Measurements from ENCODE around the gene BOLA2B. TPM values are rescaled to one million over a fixed set of nuclear protein-coding genes. Genes with fewer than 3 reads are reported as not detected.

The BOLA2B gene
- total and polyA plus RNA-seq, 2 of the 4 experiments (the other 2 are of a cell fraction) = 121 to 301 TPM

GRCh38 chr16:30185683-30186421 is 7.6 kb downstream of the BOLA2B start:
- no peak overlapping the region for H2BK5ac ChIP-seq (ENCODE audit: low read depth, low read length, poor library complexity, severe bottlenecking)
- CTCF ChIA-PET = no interaction called here
- H4K91ac ChIP-seq (ENCODE audit: insufficient read depth, low read depth, low read length) = no peak overlapping the region
- ATAC-seq (ENCODE audit: low read depth) (no peak), DNase-seq (no peak)
- POLR2A ChIA-PET (ENCODE audit: unreplicated experiment) = no interaction called here
- no peak overlapping the region for H3K4me2 ChIP-seq (ENCODE audit: low read depth, low read length)
- H3K27me3 ChIP-seq (ENCODE audit: control insufficient read depth, insufficient read depth, low read length) = no peaks in the 10 kb centered on the region
- no peaks in the 10 kb centered on the region for H3K9me1 ChIP-seq (ENCODE audit: insufficient read depth, low read length)
- H4K20me1 ChIP-seq (ENCODE audit: insufficient read depth, low read length) = no peaks in the 10 kb centered on the region
- peaks cover 0 to 7% of the 10 kb centered on the region in 2 experiments; a peak in 2 of 4 replicates for H3K79me1 ChIP-seq (ENCODE audit: low read depth in 1 of 2, low read length in 2 of 2)
- no peak overlapping the region for H3K14ac ChIP-seq (replicated peaks; ENCODE audit: low read depth, low read length)
- no peak overlapping the region for H2AK9ac ChIP-seq (replicated peaks; ENCODE audit: low read depth, low read length, poor library complexity)
- 100% methylated on average over 1 of the region's 15 CpGs; no CpG with 5 or more reads in 1 of the 2 experiments for WGBS, 2 experiments (ENCODE audit: extremely low coverage in 2 of 2, insufficient read length in 1 of 2)
- no peak overlapping the region for H3K56ac ChIP-seq (ENCODE audit: extremely low read depth, insufficient read depth, low read length)
- H2AFZ ChIP-seq (replicated peaks; ENCODE audit: low read length, poor library complexity) = no peak overlapping the region
- no peak overlapping the region for H3K4ac ChIP-seq (ENCODE audit: low read depth, low read length)
- H4K8ac ChIP-seq (ENCODE audit: low read depth in 2 of 2, low read length in 2 of 2) = no peak overlapping the region
- dilution Hi-C loops (cut with HindIII; ENCODE audit: low sequenced_read_pairs, unreplicated experiment) = no loop called here
- H2AK5ac ChIP-seq (ENCODE audit: low read depth, low read length) = no peak overlapping the region
- intact Hi-C loops (cut with micrococcal nuclease) = no loop called here
- H2BK15ac ChIP-seq (ENCODE audit: low read depth, low read length) = no peak overlapping the region
- no peak overlapping the region for H3K9ac ChIP-seq (ENCODE audit: low read depth, low read length)
- peaks cover 2% of the 10 kb centered on the region; the same call in 1 of the 2 replicates for H3K4me1 ChIP-seq (ENCODE audit: control insufficient read depth, insufficient read depth, low read length)
- H3K9me3 ChIP-seq (ENCODE audit: control insufficient read depth, insufficient read depth, low read length) = no peaks in the 10 kb centered on the region
- no peak overlapping the region for H4K5ac ChIP-seq (ENCODE audit: low read depth, low read length)
- H3K27ac ChIP-seq (ENCODE audit: insufficient read depth, low read length) = no peak overlapping the region
- TF ChIP-seq RCOR1 (IDR thresholded peaks at IDR 0.05; ENCODE audit: insufficient replicate concordance, low read length) (no peak), ELK1 (IDR thresholded peaks at IDR 0.05; ENCODE audit: borderline replicate concordance, low read depth, low read length) (no peak), SMC3 (IDR thresholded peaks at IDR 0.05; ENCODE audit: low read depth, low read length) (no peak), USF2 (IDR thresholded peaks at IDR 0.05; ENCODE audit: low read depth, low read length) (no peak), RFX5 (IDR thresholded peaks at IDR 0.05; ENCODE audit: low read depth, low read length) (no peak), MXI1 (IDR thresholded peaks at IDR 0.05; ENCODE audit: borderline replicate concordance, low read depth, low read length) (no peak), BHLHE40 (IDR thresholded peaks at IDR 0.05; ENCODE audit: low read depth, low read length) (no peak), CTCF (conservative IDR thresholded peaks at IDR 0.05; ENCODE audit: low read depth, low read length) (no peak), MAZ (IDR thresholded peaks at IDR 0.05; ENCODE audit: borderline replicate concordance, low read depth, low read length) (no peak), CHD1 (IDR thresholded peaks at IDR 0.05; ENCODE audit: low read depth, low read length) (no peak), NFE2L2 (IDR thresholded peaks at IDR 0.05; ENCODE audit: low read depth, low read length) (no peak)
- H3K36me3 ChIP-seq (ENCODE audit: control insufficient read depth, insufficient read depth, low read length) = peaks cover 1% of the 10 kb centered on the region; the same call in 1 of the 2 replicates
- no peak overlapping the region for H2BK120ac ChIP-seq (ENCODE audit: low read depth, low read length)
- H3K18ac ChIP-seq (ENCODE audit: low read depth, low read length) = no peak overlapping the region
- H2BK20ac ChIP-seq (ENCODE audit: low read depth, low read length) = no peak overlapping the region
- BruUV-seq (replicated peaks) = no TSS peak
- no peak overlapping the region for H3K4me3 ChIP-seq (ENCODE audit: insufficient read depth, low read depth, low read length)
- H3K23ac ChIP-seq (ENCODE audit: low read depth, low read length) = no peak overlapping the region
- in situ Hi-C loops (cut with MboI; ENCODE audit: low sequenced_read_pairs) = loop anchor here (25.0 kb wide), 1 partner anchor 226 kb away; the partner anchor contains the start of gene ZNF771

All from IMR-90 (cell line).